Activated naive CD8-positive, alpha-beta T cell treated with anti-CD3 and anti-CD28 coated beads for 36 hours (primary cell): ENCODE results near the gene UNC79. TPM values are rescaled to one million over a fixed set of nuclear protein-coding genes. Genes with fewer than 3 reads are reported as not detected.

Experiments
- DNase-seq: peaks from one replicate; pipeline ENCODE4 v3.0.0; 2021
- H3K27ac Mint-ChIP-seq: one replicate; pipeline ENCODE4 v1.8.0; 2022; ENCODE audit warnings: mild to moderate bottlenecking, moderate library complexity, mixed read lengths
- H3K27me3 Mint-ChIP-seq: one replicate; pipeline ENCODE4 v1.8.0; 2022; ENCODE audit warnings: mild to moderate bottlenecking, mixed read lengths
- H3K36me3 Mint-ChIP-seq: one replicate; pipeline ENCODE4 v1.8.0; 2021; ENCODE audit warnings: mild to moderate bottlenecking, mixed read lengths
- H3K4me1 Mint-ChIP-seq: one replicate; pipeline ENCODE4 v1.8.0; 2021; ENCODE audit warnings: mixed read lengths
- H3K4me3 Mint-ChIP-seq: one replicate; pipeline ENCODE4 v1.8.0; 2022; ENCODE audit warnings: mild to moderate bottlenecking, moderate library complexity, mixed read lengths
- H3K9me3 Mint-ChIP-seq: one replicate; pipeline ENCODE4 v1.8.0; 2022; ENCODE audit warnings: mixed read lengths
- total RNA-seq, 2 experiments: library from RNA; stranded (reverse); gene quantifications; one replicate each; pipeline ENCODE4 v1.2.3, GENCODE V29; 2021

The UNC79 gene
- total RNA-seq, 2 experiments from 2014 or later = 0.04 TPM; not detected in 1

DNA sequence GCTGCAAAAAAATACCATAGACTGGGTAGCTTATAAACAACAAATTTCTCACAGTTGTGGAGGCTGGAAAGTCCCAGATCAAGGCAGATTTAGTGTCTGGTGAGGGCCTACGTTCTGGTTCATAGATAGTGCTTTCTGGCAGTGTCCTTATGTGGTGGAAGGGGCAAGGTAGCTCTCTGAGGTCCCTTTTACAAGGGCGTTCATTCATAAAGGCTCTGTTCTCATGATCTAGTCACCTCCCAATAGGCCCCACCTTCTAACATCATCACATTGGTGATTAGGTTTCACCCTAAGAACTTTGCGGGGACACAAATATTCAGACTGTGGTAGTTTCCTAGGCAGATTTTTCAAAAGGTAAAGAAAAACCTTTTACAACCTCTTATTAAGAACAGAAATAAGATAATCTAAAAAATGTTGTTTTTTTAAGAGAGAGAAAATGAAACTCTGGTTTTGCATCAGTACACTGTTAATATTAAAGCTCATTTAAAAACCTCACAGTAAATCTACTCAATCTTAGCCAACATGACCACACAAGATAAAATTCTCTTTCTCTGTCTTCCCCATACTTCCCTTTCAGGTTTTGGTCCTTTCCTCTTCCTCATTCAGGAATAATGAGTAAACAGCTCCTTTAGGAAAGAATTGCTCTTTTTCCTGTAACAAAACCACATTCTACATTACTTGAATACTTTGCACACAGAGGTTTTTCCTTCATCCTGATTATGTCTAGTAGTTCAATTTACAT, 117.5 kb downstream of the UNC79 start:
- Mint-ChIP-seq H3K4me1 (peaks cover 2% of the 10 kb centered on the region), H3K27me3 (peaks cover 30% of the 10 kb centered on the region), H3K9me3 (no peaks in the 10 kb centered on the region), H3K27ac (no peak overlapping the region), H3K36me3 (no peaks in the 10 kb centered on the region), H3K4me3 (no peak overlapping the region)
- no peak for DNase-seq

DNA sequence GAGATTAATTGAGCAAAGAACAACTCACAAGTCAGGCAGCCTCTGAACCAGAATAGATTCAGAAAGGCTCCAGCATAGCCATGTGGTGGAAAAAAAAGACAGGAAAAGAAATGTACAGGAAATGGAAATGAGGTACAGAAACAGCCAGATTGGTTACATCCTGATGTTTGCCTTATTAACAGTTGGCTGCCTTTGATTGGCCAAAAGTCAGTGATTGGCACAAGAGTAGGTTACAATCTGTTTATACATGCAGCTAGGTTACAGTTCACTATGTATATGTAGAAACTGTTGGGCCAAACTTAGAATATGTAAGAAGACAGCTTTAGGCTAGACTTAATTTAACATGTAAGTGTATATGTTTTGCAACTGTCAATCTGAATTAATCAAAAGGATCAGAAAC, 118.9 kb downstream of the UNC79 start:
- no peak for DNase-seq
- H3K9me3 Mint-ChIP-seq = no peaks in the 10 kb centered on the region
- H3K36me3 Mint-ChIP-seq = no peaks in the 10 kb centered on the region
- no peak overlapping the region for H3K27ac Mint-ChIP-seq
- peaks cover 25% of the 10 kb centered on the region for H3K27me3 Mint-ChIP-seq
- H3K4me3 Mint-ChIP-seq = no peak overlapping the region
- H3K4me1 Mint-ChIP-seq = peaks cover 2% of the 10 kb centered on the region

GRCh38 chr14:93564918-93565317, 134.2 kb downstream of the UNC79 start:
- DNase-seq = no peak
- H3K9me3 Mint-ChIP-seq = no peaks in the 10 kb centered on the region
- no peaks in the 10 kb centered on the region for H3K36me3 Mint-ChIP-seq
- H3K27me3 Mint-ChIP-seq = peaks cover 4% of the 10 kb centered on the region
- H3K27ac Mint-ChIP-seq = no peak overlapping the region
- no peak overlapping the region for H3K4me3 Mint-ChIP-seq
- no peaks in the 10 kb centered on the region for H3K4me1 Mint-ChIP-seq

DNA sequence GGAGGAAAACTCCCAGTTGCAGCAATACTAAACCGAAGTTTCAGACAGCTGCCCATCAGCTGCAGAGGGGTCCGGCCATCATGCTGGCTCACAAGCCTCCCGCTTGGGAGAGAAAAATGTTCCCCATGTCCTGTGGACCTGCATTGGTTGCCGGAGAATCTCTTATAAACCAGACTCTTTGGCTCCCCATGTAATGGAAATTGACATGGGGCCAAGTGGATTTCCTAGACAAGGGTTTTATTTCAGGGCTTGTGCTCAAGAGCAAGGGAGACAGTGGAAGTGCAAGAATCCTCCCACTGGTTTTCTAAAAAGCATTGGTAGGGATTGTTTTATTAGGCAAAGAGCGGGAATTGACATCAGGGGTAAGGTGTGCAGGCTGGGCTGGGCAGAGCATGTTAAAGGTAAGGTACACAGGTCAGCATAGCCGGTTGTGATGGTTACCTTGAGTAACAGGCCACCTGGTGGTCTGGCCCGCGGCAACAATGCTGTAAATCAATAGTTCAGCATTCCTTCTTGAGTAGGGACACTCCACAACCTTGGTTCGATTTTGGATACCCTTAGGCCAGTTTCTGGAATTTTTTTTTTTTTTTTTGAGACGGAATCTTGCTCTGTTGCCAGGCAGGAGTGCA, 135.4 kb downstream of the UNC79 start:
- H3K4me1 Mint-ChIP-seq = no peaks in the 10 kb centered on the region
- H3K9me3 Mint-ChIP-seq = no peaks in the 10 kb centered on the region
- H3K27me3 Mint-ChIP-seq = peaks cover 4% of the 10 kb centered on the region
- H3K4me3 Mint-ChIP-seq = no peak overlapping the region
- no peak for DNase-seq
- no peak overlapping the region for H3K27ac Mint-ChIP-seq
- H3K36me3 Mint-ChIP-seq = no peaks in the 10 kb centered on the region

- Mint-ChIP-seq H3K36me3 (no peaks in the 10 kb centered on the region), H3K27ac (no peak overlapping the region), H3K4me3 (no peak overlapping the region), H3K9me3 (no peaks in the 10 kb centered on the region), H3K27me3 (peaks cover 24% of the 10 kb centered on the region), H3K4me1 (no peaks in the 10 kb centered on the region)
- no peak for DNase-seq
Observed at GRCh38 chr14:93571275-93571674, 140.5 kb downstream of the UNC79 start.

- Mint-ChIP-seq H3K36me3 (no peaks in the 10 kb centered on the region), H3K4me1 (no peaks in the 10 kb centered on the region), H3K9me3 (no peaks in the 10 kb centered on the region)
Observed at GRCh38 chr14:93579178-93579577, 148.4 kb downstream of the UNC79 start.

GRCh38 chr14:93582516-93582915, 151.8 kb downstream of the UNC79 start:
- DNase-seq = no peak
- Mint-ChIP-seq H3K9me3 (no peaks in the 10 kb centered on the region), H3K27me3 (peaks cover 20% of the 10 kb centered on the region), H3K36me3 (no peaks in the 10 kb centered on the region), H3K4me3 (no peak overlapping the region), H3K4me1 (no peaks in the 10 kb centered on the region), H3K27ac (no peak overlapping the region)

More at GRCh38 chr14:93579178-93579577, 148.4 kb downstream of the UNC79 start:
- H3K4me3 Mint-ChIP-seq = no peak overlapping the region
- peaks cover 23% of the 10 kb centered on the region for H3K27me3 Mint-ChIP-seq
- no peak for DNase-seq
- H3K27ac Mint-ChIP-seq = no peak overlapping the region

DNA sequence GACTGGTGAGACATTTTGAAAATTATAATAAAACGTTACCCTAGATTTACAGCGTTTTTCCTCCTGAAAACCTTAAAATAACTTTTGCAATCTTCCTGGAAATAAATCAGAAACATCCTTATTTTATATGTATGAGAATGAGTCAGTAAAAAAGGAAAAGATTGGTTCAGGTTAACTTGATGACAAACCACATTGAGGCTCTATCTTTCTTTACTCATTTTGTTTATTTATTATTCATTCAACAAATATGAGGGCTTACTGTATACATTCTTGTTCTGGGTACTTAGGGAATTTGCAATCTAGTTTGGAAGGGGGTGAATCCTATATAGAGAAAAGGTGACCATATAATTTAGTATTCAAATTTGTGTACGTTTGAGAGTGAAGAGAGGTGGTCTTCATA, 156.6 kb downstream of the UNC79 start:
- Mint-ChIP-seq H3K4me3 (no peak overlapping the region), H3K9me3 (no peaks in the 10 kb centered on the region), H3K4me1 (no peaks in the 10 kb centered on the region), H3K36me3 (no peaks in the 10 kb centered on the region), H3K27ac (no peak overlapping the region), H3K27me3 (peaks cover 19% of the 10 kb centered on the region)
- DNase-seq = no peak

GRCh38 chr14:93591506-93591905, 160.8 kb downstream of the UNC79 start:
- Mint-ChIP-seq H3K36me3 (no peaks in the 10 kb centered on the region), H3K9me3 (no peaks in the 10 kb centered on the region), H3K4me3 (no peak overlapping the region), H3K27me3 (peaks cover 31% of the 10 kb centered on the region), H3K4me1 (no peaks in the 10 kb centered on the region), H3K27ac (no peak overlapping the region)
- no peak for DNase-seq

- Mint-ChIP-seq H3K4me3 (no peak overlapping the region), H3K9me3 (no peaks in the 10 kb centered on the region), H3K27me3 (peaks cover 33% of the 10 kb centered on the region), H3K36me3 (no peaks in the 10 kb centered on the region), H3K27ac (no peak overlapping the region), H3K4me1 (no peaks in the 10 kb centered on the region)
- DNase-seq = no peak
Observed at GRCh38 chr14:93592786-93593185, 162.0 kb downstream of the UNC79 start.

- H3K4me3 Mint-ChIP-seq = no peak overlapping the region
- no peaks in the 10 kb centered on the region for H3K36me3 Mint-ChIP-seq
- peaks cover 6% of the 10 kb centered on the region for H3K9me3 Mint-ChIP-seq
- no peaks in the 10 kb centered on the region for H3K4me1 Mint-ChIP-seq
- no peak overlapping the region for H3K27ac Mint-ChIP-seq
- no peak for DNase-seq
- peaks cover 48% of the 10 kb centered on the region for H3K27me3 Mint-ChIP-seq
Observed at GRCh38 chr14:93606091-93606490, 175.4 kb downstream of the UNC79 start.

DNA sequence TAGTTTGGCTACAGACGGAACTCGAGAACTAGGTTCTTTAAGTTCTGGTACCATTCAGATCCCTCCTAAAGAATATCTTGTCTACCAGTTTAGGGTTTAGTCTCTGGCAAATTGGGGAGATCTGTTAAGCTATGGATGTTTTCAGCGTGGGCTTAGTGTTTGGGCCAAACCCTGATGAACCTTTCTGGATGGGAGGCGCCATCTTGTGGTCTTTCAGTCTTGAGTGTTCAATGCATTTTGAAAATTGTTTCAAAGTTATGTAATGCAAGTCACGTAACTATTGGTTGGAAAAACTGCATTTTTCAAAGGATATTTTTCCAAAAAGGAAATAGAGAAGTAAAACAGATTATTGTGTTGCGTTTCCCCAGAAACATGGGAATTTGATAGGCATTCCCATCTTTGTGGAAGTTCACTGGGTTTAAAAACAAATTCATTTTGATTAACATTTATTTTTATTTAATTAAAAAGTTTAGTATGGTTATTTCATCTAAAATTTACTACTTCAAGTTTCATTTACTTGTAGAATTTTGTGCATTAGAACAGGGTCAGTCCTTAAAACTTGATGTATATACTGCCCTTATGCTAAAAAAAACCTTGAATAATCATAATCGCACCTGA, 188.5 kb downstream of the UNC79 start:
- Mint-ChIP-seq H3K4me1 (no peaks in the 10 kb centered on the region), H3K27me3 (peaks cover 4% of the 10 kb centered on the region), H3K4me3 (no peak overlapping the region), H3K36me3 (no peaks in the 10 kb centered on the region), H3K9me3 (no peaks in the 10 kb centered on the region), H3K27ac (no peak overlapping the region)
- DNase-seq = peak; percentile 3

- H3K4me3 Mint-ChIP-seq = no peak overlapping the region
- no peaks in the 10 kb centered on the region for H3K36me3 Mint-ChIP-seq
- no peaks in the 10 kb centered on the region for H3K9me3 Mint-ChIP-seq
- H3K27me3 Mint-ChIP-seq = peaks cover 16% of the 10 kb centered on the region
- H3K4me1 Mint-ChIP-seq = no peaks in the 10 kb centered on the region
- no peak for DNase-seq
- no peak overlapping the region for H3K27ac Mint-ChIP-seq
Observed at GRCh38 chr14:93628048-93628447, 197.3 kb downstream of the UNC79 start.

DNA sequence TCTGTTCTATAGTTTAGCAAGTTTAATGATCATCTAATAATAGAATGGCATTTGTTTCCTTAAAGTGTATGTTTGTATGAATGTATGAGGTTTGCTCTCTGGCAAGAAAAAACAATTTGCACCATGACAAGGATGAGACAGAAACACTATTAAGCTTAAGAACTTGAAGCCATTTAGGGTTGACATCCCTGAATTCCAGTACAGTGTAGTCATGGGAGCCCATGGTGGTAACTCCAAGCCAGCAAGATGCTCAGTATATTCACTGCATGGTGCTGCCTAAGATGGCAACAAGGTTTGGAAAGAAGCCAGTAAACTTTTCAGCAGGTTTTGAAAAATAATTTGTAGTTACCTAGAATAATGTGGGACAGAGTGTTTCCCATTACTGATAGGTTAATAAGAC, 198.9 kb downstream of the UNC79 start:
- peaks cover 21% of the 10 kb centered on the region for H3K27me3 Mint-ChIP-seq
- H3K4me1 Mint-ChIP-seq = no peaks in the 10 kb centered on the region
- no peak overlapping the region for H3K4me3 Mint-ChIP-seq
- H3K27ac Mint-ChIP-seq = no peak overlapping the region
- DNase-seq = no peak
- no peaks in the 10 kb centered on the region for H3K9me3 Mint-ChIP-seq
- no peaks in the 10 kb centered on the region for H3K36me3 Mint-ChIP-seq

- no peaks in the 10 kb centered on the region for H3K36me3 Mint-ChIP-seq
- H3K4me1 Mint-ChIP-seq = no peaks in the 10 kb centered on the region
- no peak overlapping the region for H3K27ac Mint-ChIP-seq
- no peaks in the 10 kb centered on the region for H3K9me3 Mint-ChIP-seq
- peaks cover 64% of the 10 kb centered on the region for H3K27me3 Mint-ChIP-seq
- no peak for DNase-seq
- H3K4me3 Mint-ChIP-seq = no peak overlapping the region
Observed at GRCh38 chr14:93638790-93639189, 208.1 kb downstream of the UNC79 start.

- no peak for DNase-seq
- Mint-ChIP-seq H3K4me1 (peaks cover 9% of the 10 kb centered on the region), H3K27ac (no peak overlapping the region), H3K4me3 (no peak overlapping the region), H3K36me3 (no peaks in the 10 kb centered on the region), H3K9me3 (peaks cover 7% of the 10 kb centered on the region), H3K27me3 (peaks cover 62% of the 10 kb centered on the region)
Observed at GRCh38 chr14:93643127-93643526, 212.4 kb downstream of the UNC79 start.
